ENCODE data around the gene BAHD1.
"Not testable (repeated sequence)": the region's sequence is repeated elsewhere in the genome, so short reads cannot be mapped to it uniquely, and the experiment has no call there.

Gene BAHD1

GRCh38 chr15:40446144-40446543 is 5.4 kb downstream of the BAHD1 start:
- no peak for DNase-seq

- no peak for DNase-seq
Observed at GRCh38 chr15:40448354-40448753, 7.6 kb downstream of the BAHD1 start.

- DNase-seq = no peak
Observed at GRCh38 chr15:40449275-40449674, 8.5 kb downstream of the BAHD1 start.

- DNase-seq = no peak
Observed at GRCh38 chr15:40450047-40450446, 9.3 kb downstream of the BAHD1 start.

GRCh38 chr15:40451527-40452158 is 10.9 kb downstream of the BAHD1 start:
- no peak for DNase-seq

GRCh38 chr15:40452296-40453090 is 11.7 kb downstream of the BAHD1 start:
- DNase-seq = no peak

- DNase-seq = not testable (repeated sequence)
Observed at GRCh38 chr15:40453941-40454340, 13.2 kb downstream of the BAHD1 start.

- no peak for DNase-seq
Observed at GRCh38 chr15:40454904-40455391, 14.2 kb downstream of the BAHD1 start.

GRCh38 chr15:40456299-40456712 is 15.6 kb downstream of the BAHD1 start:
- no peak for DNase-seq

GRCh38 chr15:40456738-40457137 is 16.0 kb downstream of the BAHD1 start:
- DNase-seq = no peak

- DNase-seq = no peak
Observed at GRCh38 chr15:40458495-40459371, 18.0 kb downstream of the BAHD1 start.

GRCh38 chr15:40459391-40460015 is 18.8 kb downstream of the BAHD1 start:
- DNase-seq = no peak

GRCh38 chr15:40460404-40460803 is 19.7 kb downstream of the BAHD1 start:
- no peak for DNase-seq

GRCh38 chr15:40461958-40462357 is 21.2 kb downstream of the BAHD1 start:
- DNase-seq = no peak

GRCh38 chr15:40463279-40463678 is 22.5 kb downstream of the BAHD1 start:
- DNase-seq = no peak

- no peak for DNase-seq
Observed at GRCh38 chr15:40463886-40464545, 23.3 kb downstream of the BAHD1 start.

GRCh38 chr15:40464595-40465185 is 23.9 kb downstream of the BAHD1 start:
- no peak for DNase-seq

- DNase-seq = no peak
Observed at GRCh38 chr15:40465939-40466338, 25.2 kb downstream of the BAHD1 start.

GRCh38 chr15:40466426-40467260 is 25.9 kb downstream of the BAHD1 start:
- no peak for DNase-seq

GRCh38 chr15:40467261-40467615 is 26.5 kb downstream of the BAHD1 start:
- no peak for DNase-seq

- DNase-seq = no peak
Observed at GRCh38 chr15:40468898-40469331, 28.2 kb downstream of the BAHD1 start.

Data from cerebellar nuclear complex (tissue), 1 donor.